Stimulated activated naive B cell treated with anti-CD40 and anti-IgM and Interleukin-4, amounts not matched to agents 10 μg/mL and 1 μg/mL and 100 μg/mL, for 72 hours (primary cell): ENCODE measurements around the gene HACL1.
"Not testable (repeated sequence)": the region's sequence is repeated elsewhere in the genome, so short reads cannot be mapped to it uniquely, and the experiment has no call there.

Source experiments
- ATAC-seq, 2 donors: fragments of 150-1000 bp; cut with Tn5 transposase; replicated peaks; 2 replicates each; pipeline ENCODE4 v1.10.0; 2021; ENCODE audit warnings: moderate library complexity in 1 of 2
- DNase-seq: peaks from one replicate; pipeline ENCODE4 v3.0.0; 2021
- H3K27ac Mint-ChIP-seq: one replicate; pipeline ENCODE4 v1.8.0; 2022; ENCODE audit warnings: mild to moderate bottlenecking, mixed read lengths
- H3K27me3 Mint-ChIP-seq, 2 donors: one replicate each; pipeline ENCODE4 v1.8.0; 2022; ENCODE audit warnings: mixed read lengths in 2 of 2
- H3K36me3 Mint-ChIP-seq, 2 donors: one replicate each; pipeline ENCODE4 v1.8.0; 2022; ENCODE audit warnings: mixed read lengths in 2 of 2, mild to moderate bottlenecking in 1 of 2
- H3K4me1 Mint-ChIP-seq, 2 donors: one replicate each; pipeline ENCODE4 v1.8.0; 2022; ENCODE audit warnings: mixed read lengths in 2 of 2, mild to moderate bottlenecking in 1 of 2
- H3K4me3 Mint-ChIP-seq, 2 donors: one replicate each; pipeline ENCODE4 v1.8.0; 2022; ENCODE audit warnings: mild to moderate bottlenecking in 2 of 2, mixed read lengths in 2 of 2, moderate library complexity in 1 of 2
- H3K9me3 Mint-ChIP-seq, 2 donors: one replicate each; pipeline ENCODE4 v1.8.0; 2022; ENCODE audit warnings: mixed read lengths in 2 of 2, mild to moderate bottlenecking in 1 of 2

The HACL1 gene

DNA sequence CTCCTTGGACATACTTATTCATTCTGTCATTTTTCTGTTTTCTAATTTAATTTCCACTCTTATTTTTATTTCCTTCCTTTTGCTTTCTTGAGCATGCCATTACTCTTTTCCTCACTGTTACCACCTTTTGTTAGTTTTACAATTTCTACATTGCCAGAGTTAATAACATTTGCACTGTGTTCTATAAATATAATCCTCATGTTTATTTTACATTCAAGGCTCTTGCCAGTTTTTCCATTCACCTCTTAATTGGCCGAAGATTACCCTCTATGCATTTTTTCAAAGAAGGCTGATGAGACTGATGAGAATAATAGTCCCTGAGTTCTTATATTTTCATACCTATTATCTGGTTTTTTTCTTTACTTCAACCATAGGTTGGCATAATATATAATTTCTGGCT, 10.6 kb upstream of the HACL1 start:
- H3K27me3 Mint-ChIP-seq: no peaks in the 10 kb centered on the region
- ATAC-seq: no peak
- no peak for DNase-seq
- no peaks in the 10 kb centered on the region for H3K9me3 Mint-ChIP-seq
- H3K36me3 Mint-ChIP-seq: no peaks in the 10 kb centered on the region
- no peak overlapping the region for H3K4me3 Mint-ChIP-seq
- peaks cover 0 to 6% of the 10 kb centered on the region in 2 donors for H3K4me1 Mint-ChIP-seq
- H3K27ac Mint-ChIP-seq: no peak overlapping the region

GRCh38 chr3:15611018-15611417, 9.6 kb upstream of the HACL1 start:
- ATAC-seq (no peak), DNase-seq (no peak)
- Mint-ChIP-seq H3K4me1 (peaks cover 0 to 6% of the 10 kb centered on the region in 2 donors), H3K4me3 (no peak overlapping the region), H3K27me3 (no peaks in the 10 kb centered on the region), H3K27ac (no peak overlapping the region), H3K9me3 (no peaks in the 10 kb centered on the region), H3K36me3 (no peaks in the 10 kb centered on the region)

DNA sequence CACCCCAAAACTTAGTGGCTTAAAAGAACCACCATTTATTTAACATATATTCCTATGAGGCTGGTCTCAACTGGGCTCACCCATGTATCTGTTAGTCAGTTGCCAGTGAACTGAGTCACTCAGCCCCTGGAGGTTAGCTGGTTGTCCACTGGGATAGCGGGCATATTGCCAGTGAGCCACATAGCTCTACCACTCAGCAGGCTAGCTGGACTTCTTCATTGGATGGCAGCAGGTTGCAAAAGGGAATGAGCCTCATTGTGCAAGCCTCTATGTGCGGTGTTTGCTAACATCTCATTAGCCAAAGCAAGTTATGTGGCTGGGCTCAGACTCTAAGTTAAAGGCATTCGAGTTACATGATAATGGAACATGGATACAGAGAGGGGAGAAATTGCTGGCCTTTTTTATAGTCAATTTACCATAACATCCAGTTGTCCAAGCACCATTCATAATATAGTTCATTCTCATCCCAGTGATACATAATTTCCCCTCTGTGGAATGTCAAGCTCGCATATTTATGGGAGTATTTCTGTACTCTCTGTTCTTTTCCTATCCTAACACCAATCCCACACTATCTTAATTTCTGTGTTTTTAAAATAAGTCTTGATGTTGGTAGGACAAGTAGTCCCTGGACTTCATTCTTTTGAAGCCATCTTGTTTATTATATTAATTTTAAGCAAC, 8.9 kb upstream of the HACL1 start:
- H3K27ac Mint-ChIP-seq: no peak overlapping the region
- DNase-seq (no peak), ATAC-seq (no peak)
- H3K4me3 Mint-ChIP-seq: no peak overlapping the region
- H3K36me3 Mint-ChIP-seq: no peaks in the 10 kb centered on the region
- H3K27me3 Mint-ChIP-seq: no peaks in the 10 kb centered on the region
- no peaks in the 10 kb centered on the region for H3K9me3 Mint-ChIP-seq
- peaks cover 0 to 6% of the 10 kb centered on the region in 2 donors for H3K4me1 Mint-ChIP-seq

DNA sequence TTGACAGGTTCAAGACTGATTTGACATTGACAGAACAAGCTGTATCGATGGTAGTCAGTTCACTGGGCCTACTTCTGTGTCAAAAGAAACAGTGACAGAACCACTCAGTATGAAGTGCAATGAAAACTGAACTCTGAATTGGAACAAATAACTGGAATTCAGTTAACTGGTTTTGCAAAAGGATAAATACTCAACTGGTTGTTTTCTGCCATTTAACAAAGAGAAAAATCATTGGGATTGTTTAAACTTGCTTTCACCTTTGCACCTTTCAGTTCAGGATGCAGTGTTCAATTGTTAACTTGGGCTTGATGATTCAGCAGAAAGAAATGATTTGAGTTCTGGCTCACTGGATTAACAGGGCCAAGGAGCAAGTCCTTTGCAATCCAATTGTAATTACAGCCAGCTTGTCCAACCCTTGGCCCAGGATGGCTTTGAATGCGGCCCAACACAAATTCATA, 5.1 kb upstream of the HACL1 start:
- H3K27ac Mint-ChIP-seq: no peak overlapping the region
- ATAC-seq: no peak

GRCh38 chr3:15604584-15604983, 3.2 kb upstream of the HACL1 start:
- DNase-seq, H3K27me3 Mint-ChIP-seq, ATAC-seq, H3K9me3 Mint-ChIP-seq, H3K4me3 Mint-ChIP-seq: not testable (repeated sequence)
- Mint-ChIP-seq H3K27ac (peak overlapping the region; percentile 49), H3K4me1 (peaks cover 19 to 36% of the 10 kb centered on the region in 2 donors), H3K36me3 (peaks cover 11 to 26% of the 10 kb centered on the region in 2 donors)

More for the DNA sequence above, 5.1 kb upstream of the HACL1 start:
- no peak for DNase-seq
- Mint-ChIP-seq H3K4me3 (no peak overlapping the region), H3K9me3 (peaks cover 3 to 7% of the 10 kb centered on the region in 2 donors), H3K27me3 (no peaks in the 10 kb centered on the region), H3K4me1 (peaks cover 9 to 19% of the 10 kb centered on the region in 2 donors), H3K36me3 (peaks cover 10 to 24% of the 10 kb centered on the region in 2 donors)

DNA sequence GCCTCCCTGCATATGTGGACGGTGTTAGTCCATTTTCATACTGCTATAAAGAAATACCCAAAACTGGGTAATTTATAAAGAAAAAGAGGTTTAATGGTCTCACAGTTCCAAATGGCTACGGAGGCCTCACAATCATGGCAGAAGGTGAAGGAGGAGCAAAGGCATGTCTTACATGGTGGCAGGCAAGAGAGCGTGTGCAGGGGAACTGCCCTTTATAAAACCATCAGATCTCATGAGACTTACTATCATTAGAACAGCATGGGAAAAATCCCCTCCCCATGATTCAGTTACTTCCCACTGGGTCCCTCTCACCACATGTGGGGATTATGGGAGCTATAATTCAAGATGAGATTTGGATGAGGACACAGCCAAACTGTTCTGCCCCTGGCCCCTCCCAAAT, 1.4 kb upstream of the HACL1 start:
- H3K27ac Mint-ChIP-seq: peak overlapping the region; percentile 99
- not testable (repeated sequence) for H3K27me3 Mint-ChIP-seq, DNase-seq, ATAC-seq, H3K9me3 Mint-ChIP-seq
- peaks cover 26 to 46% of the 10 kb centered on the region in 2 donors for H3K4me1 Mint-ChIP-seq
- H3K4me3 Mint-ChIP-seq: peak overlapping the region; percentile 98 to 99
- peaks cover 19 to 37% of the 10 kb centered on the region in 2 donors for H3K36me3 Mint-ChIP-seq

DNA sequence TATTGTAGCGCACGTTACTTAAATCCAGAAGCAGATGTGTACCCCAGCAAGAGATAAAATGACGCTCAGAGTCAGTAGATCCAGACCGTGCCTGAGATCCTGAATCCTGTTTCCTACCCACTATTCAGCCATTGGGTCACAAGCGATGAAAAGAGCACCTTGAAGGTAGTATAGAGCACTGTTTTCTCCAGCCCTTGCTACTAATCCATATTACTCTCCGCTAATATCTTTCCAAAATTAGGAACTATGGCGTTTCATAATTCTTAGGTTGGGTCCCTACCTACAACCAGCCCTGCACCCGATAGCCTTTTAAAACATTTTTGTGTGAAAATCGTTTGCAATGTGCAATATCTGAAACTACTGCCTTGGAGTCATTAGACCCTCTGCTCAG, 772 bp upstream of the HACL1 start:
- peak overlapping the region; percentile 98 to 99 for H3K4me3 Mint-ChIP-seq
- H3K4me1 Mint-ChIP-seq: peaks cover 28 to 46% of the 10 kb centered on the region in 2 donors
- peak overlapping the region; percentile 99 for H3K27ac Mint-ChIP-seq
- H3K36me3 Mint-ChIP-seq: peaks cover 24 to 44% of the 10 kb centered on the region in 2 donors
- DNase-seq: no peak
- H3K9me3 Mint-ChIP-seq: peaks cover 3 to 7% of the 10 kb centered on the region in 2 donors
- no peaks in the 10 kb centered on the region for H3K27me3 Mint-ChIP-seq
- peak in 1 of 2 donors; percentile 8 for ATAC-seq

DNA sequence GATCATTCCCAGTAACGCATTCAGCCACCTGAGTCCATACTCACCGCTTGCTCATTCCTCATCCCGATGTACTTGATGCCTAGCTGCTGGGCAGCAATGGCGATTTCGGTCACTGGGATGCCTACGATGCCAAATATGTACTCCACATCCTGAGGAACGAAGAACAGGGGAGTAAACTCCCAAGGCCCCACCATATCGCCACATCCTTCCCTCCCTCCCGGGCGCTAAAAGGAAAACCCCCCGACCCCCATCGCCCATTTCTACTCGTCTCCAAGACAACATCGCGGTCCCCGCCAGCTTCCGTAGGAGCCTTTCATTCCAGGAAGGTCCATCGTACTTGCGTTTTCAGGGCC, 347 bp downstream of the HACL1 start:
- H3K4me1 Mint-ChIP-seq: peaks cover 28 to 46% of the 10 kb centered on the region in 2 donors

DNA sequence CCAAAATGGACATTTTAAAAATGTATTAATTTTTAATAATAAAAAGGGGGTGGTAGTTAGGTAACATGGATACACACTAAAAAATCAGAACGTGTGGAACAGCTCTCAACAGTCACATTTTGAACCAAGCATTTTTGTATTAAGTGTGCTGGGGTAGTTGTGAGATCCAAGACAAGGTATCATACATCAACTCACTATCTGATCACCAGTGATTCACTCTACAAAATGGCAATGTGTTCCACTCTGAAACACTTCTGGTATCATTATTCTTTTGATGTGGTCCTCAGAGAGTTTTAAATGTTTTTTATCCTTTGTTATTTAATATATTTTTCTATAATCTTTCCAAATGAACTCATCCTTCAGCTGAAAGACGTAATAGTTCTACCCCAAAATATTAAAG, 5.4 kb downstream of the HACL1 start:
- Mint-ChIP-seq H3K4me1 (peaks cover 19 to 27% of the 10 kb centered on the region in 2 donors), H3K36me3 (peaks cover 17 to 26% of the 10 kb centered on the region in 2 donors), H3K27ac (no peak overlapping the region), H3K9me3 (no peaks in the 10 kb centered on the region), H3K27me3 (no peaks in the 10 kb centered on the region), H3K4me3 (no peak overlapping the region)
- no peak for ATAC-seq
- DNase-seq: no peak

More for the DNA sequence above, 347 bp downstream of the HACL1 start:
- H3K27ac Mint-ChIP-seq: peak overlapping the region; percentile 99
- H3K4me3 Mint-ChIP-seq: peak overlapping the region; percentile 98 to 99
- H3K36me3 Mint-ChIP-seq: peaks cover 24 to 46% of the 10 kb centered on the region in 2 donors
- H3K9me3 Mint-ChIP-seq: peaks cover 3 to 7% of the 10 kb centered on the region in 2 donors
- H3K27me3 Mint-ChIP-seq: no peaks in the 10 kb centered on the region
- peak; percentile 9 to 17 for ATAC-seq
- no peak for DNase-seq

- DNase-seq (no peak), ATAC-seq (no peak)
- H3K9me3 Mint-ChIP-seq: no peaks in the 10 kb centered on the region
- H3K27me3 Mint-ChIP-seq: no peaks in the 10 kb centered on the region
- no peak overlapping the region for H3K27ac Mint-ChIP-seq
- no peak overlapping the region for H3K4me3 Mint-ChIP-seq
- H3K4me1 Mint-ChIP-seq: peaks cover 4 to 5% of the 10 kb centered on the region in 2 donors
- peaks cover 7 to 19% of the 10 kb centered on the region in 2 donors for H3K36me3 Mint-ChIP-seq
Measured at GRCh38 chr3:15592968-15593367, 8.4 kb downstream of the HACL1 start.

DNA sequence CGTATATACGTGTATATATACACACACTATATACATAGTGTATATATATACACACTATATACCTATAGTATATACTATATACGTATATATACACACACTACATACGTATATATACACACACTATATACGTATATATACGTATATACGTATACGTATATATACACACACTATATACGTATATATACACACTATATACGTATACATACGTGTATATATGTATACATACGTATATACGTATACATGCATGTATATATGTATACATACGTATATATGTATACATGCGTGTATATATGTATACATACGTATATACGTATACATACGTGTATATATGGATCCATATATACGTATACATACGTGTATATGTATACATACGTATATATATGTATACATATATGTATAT, 9.4 kb downstream of the HACL1 start:
- DNase-seq (no peak), ATAC-seq (no peak)
- peaks cover 2 to 10% of the 10 kb centered on the region in 2 donors for H3K36me3 Mint-ChIP-seq
- H3K9me3 Mint-ChIP-seq: no peaks in the 10 kb centered on the region
- H3K27ac Mint-ChIP-seq: no peak overlapping the region
- H3K27me3 Mint-ChIP-seq: no peaks in the 10 kb centered on the region
- no peak overlapping the region for H3K4me3 Mint-ChIP-seq
- peaks cover 2 to 5% of the 10 kb centered on the region in 2 donors for H3K4me1 Mint-ChIP-seq

GRCh38 chr3:15591242-15591641, 10.1 kb downstream of the HACL1 start:
- Mint-ChIP-seq H3K36me3 (peaks cover 2 to 14% of the 10 kb centered on the region in 2 donors), H3K9me3 (no peaks in the 10 kb centered on the region), H3K4me3 (no peak overlapping the region), H3K27me3 (no peaks in the 10 kb centered on the region), H3K4me1 (peaks cover 2 to 5% of the 10 kb centered on the region in 2 donors), H3K27ac (no peak overlapping the region)
- DNase-seq: no peak
- ATAC-seq: no peak

- ATAC-seq (no peak), DNase-seq (no peak)
- Mint-ChIP-seq H3K27me3 (no peaks in the 10 kb centered on the region), H3K4me1 (no peaks in the 10 kb centered on the region), H3K36me3 (peaks cover 6 to 22% of the 10 kb centered on the region in 2 donors), H3K9me3 (no peaks in the 10 kb centered on the region), H3K27ac (no peak overlapping the region), H3K4me3 (no peak overlapping the region)
Measured at GRCh38 chr3:15585111-15585845, 16.1 kb downstream of the HACL1 start.

DNA sequence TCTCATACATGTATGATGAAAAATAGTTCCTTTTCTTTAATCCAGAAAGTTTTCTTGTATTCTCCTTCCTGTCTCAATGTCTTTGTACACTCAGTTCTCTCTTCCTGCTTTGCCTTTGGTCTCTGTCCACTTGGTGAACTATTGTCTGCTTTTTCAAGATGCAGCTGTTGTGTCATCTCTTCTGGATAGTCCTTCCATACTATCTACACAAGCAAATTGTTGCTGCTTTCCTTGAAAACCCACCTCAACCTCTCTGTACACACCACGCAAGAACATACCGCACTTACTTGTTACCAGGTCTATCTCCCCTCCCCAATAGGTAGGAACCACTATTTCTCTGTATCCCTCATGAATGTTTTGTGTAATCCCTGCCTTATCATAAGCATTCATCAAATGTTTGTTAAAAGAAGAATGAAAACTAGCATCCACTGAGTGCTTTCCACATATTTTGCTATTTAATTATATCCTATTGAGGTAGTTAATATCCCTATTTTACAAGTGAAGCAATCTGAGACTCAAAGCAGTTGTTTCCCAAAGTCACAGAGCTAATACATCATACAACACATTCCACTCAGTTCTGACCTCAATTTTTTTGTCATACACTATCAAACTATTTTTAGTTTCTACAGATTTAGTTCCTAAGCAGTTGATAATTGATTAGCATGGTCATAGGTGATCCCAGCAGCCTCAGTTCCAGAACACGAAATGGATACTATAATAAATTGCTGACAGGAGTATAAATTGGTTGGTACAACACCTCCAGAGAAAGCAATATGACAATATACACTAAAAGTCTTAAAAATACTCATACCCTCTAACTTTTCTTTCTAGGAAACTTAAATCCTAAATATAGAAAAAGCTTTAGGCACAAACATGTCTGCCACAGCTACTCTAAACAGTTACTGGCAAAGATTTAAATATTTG, 19.6 kb downstream of the HACL1 start:
- no peak for ATAC-seq
- H3K27ac Mint-ChIP-seq: no peak overlapping the region
- H3K27me3 Mint-ChIP-seq: no peaks in the 10 kb centered on the region
- H3K9me3 Mint-ChIP-seq: no peaks in the 10 kb centered on the region
- H3K36me3 Mint-ChIP-seq: peaks cover 10 to 35% of the 10 kb centered on the region in 2 donors
- H3K4me1 Mint-ChIP-seq: peaks cover 2 to 7% of the 10 kb centered on the region in 2 donors
- DNase-seq: no peak
- H3K4me3 Mint-ChIP-seq: no peak overlapping the region
